ENCODE results near the gene MON2.

GRCh38 chr12:62578726-62579125, 112.1 kb downstream of the MON2 start:
- TF ChIP-seq CTCF (IDR thresholded peaks at IDR 0.05) (no peak), POLR2A (IDR thresholded peaks at IDR 0.05) (no peak), POLR2AphosphoS5 (IDR thresholded peaks at IDR 0.05) (no peak), EP300 (IDR thresholded peaks at IDR 0.05) (no peak)
